ENCODE measurements around the gene TBP.

Gene TBP

DNA sequence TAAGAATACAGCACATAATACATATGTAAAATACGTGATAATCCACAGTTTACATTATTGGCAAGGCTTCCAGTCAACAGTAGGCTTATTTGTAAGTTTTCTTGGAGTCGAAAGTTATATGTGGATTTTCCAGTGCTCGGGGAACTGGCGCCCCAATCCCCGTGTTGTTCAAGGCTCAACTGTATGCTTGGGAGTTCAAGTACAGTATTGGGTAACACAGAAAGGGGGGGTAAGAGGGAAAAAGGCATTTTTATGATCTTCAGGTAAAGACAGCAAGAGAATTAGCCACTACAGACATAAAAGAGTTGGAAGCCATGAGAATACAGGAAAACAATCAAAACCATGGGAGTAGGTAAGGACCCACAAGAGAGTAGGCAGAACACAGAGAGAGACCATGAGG, 17.5 kb upstream of the TBP start:
- DNase-seq: no peak

DNA sequence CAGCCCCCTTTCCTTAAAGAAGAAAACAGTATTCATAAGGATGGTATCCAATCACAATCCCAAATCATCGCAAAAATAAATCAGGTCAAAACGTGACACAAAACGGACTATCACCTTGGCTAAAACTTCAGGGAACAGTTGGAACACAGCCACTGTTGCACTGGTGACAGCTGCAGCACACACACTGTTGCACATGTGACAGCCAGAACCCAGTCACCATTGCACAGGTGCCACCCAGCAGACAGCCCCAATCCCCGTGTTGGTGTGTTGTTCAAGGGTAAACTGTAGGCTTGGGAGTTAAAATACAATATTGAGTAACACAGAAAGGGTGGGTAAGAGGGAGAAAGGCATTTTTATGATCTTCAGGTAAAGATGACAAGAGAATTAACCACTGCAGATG, 16.8 kb upstream of the TBP start:
- no peak for DNase-seq

DNA sequence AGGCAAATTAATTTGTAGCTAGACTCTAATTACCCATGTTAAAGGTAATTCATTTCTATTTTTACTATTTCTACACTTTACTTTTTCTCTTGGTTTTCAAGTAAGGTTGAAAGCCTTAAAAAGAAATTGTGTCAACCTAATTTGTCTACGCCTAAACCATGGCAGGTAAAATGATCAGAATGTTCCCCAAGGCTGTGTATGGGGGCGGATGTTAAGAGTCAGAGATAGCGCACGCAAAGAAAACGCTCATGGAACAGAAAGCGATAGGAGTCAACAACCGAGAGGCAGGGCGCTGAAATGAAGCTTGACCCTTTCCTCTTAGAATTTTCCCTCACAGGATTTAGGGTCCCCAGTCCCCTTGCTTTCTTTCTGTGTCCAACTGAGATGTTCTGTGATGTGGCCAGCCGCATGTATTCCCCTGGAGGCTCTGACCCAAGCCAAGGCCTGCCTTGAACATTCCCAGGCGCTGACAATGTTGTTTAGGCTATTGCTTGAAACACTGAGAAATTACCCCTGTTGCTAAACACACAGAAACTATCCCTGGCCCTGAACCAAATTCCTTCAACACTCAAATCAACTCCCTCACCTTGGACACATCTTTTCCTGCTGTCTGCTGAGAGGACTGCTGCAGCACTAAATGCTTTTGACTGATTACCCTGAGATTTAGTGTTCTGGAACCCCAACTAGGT, 12.0 kb upstream of the TBP start:
- no peak for DNase-seq

DNA sequence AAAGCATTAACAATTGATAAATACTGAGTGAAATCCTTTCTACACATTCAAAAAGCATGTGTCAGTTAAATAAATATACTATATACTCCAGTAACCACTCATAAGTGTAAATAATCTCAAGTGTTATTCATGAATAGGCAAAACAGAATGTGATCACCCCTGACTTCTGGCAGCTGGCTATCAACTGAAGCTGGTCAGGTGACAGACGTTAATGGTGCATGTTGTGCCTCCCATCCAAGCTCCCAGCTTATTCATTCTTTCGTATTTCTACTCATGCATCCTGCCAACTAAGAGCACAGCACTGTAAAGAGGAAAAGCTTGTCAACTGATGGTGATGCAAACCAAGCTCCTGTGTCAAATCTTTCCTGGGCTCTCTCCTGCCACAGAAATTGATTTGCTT, 8.8 kb upstream of the TBP start:
- no peak for DNase-seq

DNA sequence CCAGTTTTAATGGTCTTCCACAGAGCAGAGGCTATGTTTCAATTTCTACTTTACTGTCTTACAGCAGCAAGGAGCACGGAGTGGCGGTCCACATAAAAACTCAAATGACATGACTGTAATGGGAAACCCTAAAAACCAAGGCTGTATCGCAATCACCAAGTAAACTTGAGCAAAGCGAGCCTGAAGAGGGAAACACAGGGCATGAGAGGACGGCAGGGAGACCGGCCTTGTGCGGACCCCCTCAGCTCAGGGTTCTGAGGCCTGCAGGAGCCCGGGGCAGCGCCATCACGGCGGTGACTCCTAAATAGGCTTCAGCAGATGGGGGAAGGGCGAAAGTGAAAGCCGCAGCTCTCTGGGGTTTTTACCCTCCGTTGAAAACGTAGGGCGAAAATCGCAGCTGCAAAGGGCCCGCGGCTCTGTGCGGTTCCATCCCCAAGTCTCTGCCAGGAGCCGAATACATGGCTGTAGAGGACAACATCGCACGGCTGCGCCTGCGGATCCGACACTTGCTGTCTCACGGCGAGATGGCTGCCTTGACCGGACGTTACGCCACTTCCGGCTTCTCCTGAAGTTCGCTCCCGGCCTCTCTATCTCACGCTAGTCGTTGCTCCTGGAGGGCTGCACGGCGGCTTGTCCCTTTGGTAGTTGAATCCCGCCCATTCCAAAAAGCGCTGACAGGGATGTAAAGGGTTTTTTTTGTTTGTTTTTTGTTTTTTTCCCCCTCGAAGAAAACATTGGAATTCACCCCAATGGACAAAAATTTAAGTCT, 1.2 kb upstream of the TBP start, which contains the start of gene PSMB1:
TSS of gene PSMB1 (minus strand) at position 543 of the 769 bp plus-strand sequence. CDS start at position 478, 65 bp downstream.
- peak; percentile 94 for DNase-seq

DNA sequence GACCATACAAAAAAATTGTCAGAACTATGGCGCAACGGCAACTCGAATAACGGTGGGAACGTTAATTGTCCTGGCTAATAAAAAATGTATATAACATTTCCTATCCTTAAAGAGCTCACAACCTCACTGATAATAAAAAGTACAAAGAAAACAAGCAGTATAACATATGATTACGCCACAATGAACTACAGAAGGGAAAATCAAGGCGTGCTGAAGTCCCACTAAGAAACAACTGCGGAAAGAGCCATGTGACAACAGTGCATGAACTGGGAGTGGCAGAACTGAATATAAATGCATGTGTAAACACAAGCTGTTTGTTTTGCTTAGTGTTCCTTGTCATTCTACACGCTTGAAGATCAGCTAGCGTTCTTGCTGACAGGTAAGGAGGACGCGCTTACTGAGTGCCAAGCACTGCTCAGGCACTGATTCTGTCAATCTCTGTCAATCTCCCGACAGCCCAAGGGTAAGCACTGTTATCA, 596 bp upstream of the TBP start:
- DNase-seq: peak; percentile 76 to 81

DNA sequence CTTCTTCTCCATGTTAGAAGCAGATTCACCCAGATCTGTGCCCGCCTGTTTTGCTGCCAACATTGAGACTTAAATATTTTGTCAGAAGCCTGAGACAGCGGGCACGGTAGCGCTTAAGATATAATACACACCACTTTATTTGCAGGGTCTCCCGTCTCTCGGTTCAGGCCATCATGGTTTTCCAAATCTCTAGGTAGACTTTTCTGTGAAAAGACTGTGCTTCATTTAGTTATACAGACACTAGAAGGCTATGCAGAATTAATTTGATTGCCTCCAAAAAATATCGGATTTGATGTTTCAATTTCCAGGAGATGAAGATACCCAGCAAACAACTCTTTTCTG, 598 bp downstream of the TBP start:
- DNase-seq: no peak

DNA sequence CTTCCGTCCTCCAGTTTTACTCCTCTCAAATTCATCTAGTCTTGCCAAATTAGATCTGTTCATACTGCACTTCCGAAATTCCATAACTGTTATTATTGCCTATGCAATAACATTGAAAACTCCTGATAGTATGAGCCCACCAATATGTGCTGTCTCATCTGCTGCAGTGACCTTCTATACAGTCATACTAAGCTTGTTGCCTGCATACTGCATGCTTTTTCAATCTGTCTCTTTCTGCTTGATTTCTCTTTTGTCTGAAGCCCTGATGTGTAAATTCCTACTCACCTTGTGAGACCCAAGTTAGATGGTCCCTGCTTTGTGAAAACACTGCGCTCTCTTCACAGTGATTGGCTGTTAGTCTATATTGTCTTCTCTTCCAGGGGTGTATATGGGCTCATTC, 1.1 kb downstream of the TBP start:
- DNase-seq: no peak

DNA sequence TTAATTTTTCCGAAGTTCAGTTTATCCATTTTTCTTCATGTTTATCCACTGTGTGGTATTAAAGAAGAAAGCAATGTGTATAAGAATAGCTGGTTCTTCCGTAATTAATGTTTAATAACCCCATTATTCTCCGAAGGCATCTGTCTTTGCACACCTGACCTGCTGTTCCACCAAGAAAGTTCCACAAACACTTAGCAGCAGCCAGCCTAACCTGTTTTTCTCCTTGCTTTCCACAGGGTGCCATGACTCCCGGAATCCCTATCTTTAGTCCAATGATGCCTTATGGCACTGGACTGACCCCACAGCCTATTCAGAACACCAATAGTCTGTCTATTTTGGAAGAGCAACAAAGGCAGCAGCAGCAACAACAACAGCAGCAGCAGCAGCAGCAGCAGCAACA, 7.4 kb downstream of the TBP start:
- no peak for DNase-seq

DNA sequence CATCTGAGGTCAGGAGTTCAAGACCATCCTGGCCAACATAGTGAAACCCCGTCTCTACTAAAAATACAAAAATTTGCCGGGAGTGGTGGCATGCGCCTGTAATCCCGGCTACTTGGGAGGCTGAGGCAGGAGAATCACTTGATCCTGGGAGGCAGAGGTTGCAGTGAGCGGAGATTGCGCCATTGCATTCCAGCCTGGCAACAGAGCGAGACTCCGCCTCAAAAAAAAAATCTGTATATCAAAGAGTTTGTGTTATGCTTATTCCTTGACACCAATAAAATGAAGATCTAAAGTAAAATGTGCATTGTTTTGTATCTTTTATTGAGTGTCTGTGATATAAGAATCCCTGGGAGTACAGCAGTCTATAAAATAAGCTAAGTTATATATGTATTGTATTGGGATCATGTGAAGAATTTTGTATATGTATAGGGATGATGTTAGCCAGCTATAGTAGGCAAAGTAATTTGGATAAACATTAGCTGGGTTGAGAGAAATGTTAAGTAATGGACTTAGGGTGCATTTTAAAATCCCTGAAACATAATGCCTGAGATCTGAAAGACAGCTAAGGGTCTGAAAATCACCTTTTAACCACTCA, 10.9 kb downstream of the TBP start:
- no peak for DNase-seq

DNA sequence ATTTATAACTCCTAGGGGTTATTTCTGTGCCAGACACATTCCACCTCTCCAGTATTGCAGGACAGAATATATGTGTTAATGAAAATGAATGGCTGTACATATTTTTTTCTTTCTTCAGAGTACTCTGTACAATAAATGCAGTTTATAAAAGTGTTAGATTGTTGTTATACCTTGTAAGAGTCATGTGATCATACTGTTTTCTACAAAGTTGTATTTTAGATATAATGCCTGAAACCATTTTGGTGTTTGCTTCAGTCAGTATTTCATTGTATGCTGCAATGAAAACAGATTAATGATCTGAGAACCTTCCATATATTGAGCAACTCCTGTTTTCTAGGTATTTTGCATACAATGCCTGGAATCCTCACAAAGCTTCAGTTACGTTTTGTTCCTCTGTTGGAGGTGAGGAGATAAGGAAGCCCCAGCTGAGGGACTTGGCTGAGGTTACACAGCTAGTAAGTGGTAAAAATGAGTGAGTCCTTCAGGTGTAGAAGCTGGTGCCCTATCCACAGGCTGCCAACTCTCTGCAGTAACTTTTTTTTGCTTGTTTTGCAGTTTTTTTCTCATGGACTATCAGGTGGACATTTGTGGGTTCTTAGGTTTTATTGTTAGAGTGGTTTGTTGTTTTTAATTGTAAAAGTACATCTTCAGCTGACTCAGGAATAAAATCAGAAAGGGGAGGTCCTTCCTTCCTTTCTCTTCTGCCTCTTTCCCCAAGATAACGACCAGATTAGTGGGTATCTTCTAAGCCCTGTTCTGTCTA, 18.7 kb downstream of the TBP start:
- no peak for DNase-seq

DNA sequence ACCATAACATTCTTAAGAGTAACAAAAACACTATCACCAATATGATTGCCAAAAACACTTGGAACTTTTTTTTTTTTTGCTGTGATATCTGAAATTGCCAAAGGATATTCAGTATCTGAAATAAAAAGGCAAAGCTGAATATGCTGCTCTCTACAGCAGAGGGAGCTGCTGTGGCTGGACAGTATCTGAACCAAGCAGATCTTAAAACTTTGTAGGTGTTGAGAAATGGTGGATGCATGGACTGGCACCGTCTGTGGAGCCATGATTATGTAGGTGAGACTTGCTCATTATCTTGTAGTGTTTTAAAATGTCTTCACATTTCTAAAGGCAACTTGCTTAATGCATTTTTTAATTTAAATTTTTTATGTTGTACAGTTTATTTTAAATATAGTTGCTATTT, 21.1 kb downstream of the TBP start:
- peak in 1 of 2 experiments; percentile 47 for DNase-seq

DNA sequence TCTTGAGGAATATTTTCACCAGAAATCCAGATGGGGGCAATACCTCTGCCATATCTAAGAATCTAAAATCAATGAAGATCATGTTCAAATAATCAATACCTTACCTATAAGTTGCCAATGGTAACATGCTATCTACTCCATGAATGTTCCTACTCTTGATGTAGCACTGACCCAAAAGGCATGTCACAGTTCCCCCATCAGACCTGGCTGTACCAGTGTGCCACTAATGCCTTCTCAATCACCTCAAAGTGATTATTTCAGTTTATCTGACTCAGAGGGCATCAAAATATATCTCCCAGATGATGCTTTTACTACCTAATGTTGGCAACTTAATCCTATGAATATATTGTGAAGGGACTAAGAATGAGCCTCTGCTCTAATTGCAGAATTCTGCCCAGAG, 24.7 kb downstream of the TBP start:
- no peak for DNase-seq

DNA sequence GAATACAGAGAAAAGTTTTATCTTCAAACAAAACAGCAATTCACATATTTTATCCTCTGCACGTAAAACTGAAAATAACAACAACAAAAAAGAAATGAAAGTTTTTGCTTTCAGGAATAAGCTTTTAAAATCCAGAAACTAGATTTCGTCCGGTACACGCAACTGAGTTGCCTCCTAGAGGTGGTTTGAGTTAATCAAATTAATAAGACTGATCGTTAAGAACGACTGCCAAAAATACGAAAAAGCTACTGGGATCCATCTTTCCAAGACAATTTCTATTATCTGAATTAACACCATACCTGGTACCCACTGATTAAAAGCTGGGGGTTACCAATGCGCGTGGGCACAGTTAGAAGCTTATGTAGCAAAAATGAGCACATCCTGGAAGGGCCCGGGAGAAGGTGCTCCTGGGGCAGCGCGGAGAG, 29.6 kb downstream of the TBP start:
- peak in 1 of 2 experiments; percentile 29 for DNase-seq

DNA sequence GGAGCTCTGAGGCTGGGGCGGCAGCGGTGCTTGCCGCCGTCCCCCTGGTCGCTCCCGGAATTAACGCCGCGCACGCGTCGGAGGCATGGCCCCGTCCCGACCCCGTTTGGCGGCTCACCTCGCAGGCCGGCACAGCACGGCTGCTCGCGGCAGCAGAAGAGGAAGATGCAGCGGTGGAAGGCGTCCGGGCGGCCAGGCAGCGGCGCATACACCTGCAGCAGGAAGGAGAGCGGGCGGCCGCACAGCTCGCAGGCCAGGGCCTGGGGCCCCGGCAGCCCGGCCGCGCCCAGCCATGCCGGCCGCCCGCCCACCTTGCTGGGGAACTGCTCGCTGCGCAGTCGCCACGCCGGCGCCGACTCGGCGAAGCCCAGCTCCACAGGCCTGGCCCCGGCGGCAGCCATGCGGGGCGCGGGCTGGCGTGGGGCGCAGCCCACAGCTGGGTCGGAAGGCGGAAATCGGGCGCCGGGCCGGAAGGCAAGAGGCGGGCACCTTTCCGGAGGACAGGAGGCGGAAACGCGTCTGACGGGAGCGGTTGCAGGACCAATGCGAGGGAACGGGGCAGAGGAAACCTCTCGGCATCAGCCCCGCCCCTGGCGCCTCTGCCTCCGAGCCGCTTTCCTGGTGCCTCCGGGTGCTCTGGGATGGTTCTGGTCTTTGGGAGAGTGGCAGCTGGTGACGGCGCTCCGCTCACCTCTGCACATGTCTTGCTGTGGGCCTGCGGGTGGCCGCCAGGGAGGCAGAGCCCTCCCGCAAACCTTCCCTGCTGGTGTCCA, 30.2 kb downstream of the TBP start, which contains the start of gene PDCD2:
TSS of gene PDCD2 (minus strand) at position 457 of the 773 bp plus-strand sequence. CDS start at position 401, 56 bp downstream.
- peak; percentile 96 to 98 for DNase-seq

DNA sequence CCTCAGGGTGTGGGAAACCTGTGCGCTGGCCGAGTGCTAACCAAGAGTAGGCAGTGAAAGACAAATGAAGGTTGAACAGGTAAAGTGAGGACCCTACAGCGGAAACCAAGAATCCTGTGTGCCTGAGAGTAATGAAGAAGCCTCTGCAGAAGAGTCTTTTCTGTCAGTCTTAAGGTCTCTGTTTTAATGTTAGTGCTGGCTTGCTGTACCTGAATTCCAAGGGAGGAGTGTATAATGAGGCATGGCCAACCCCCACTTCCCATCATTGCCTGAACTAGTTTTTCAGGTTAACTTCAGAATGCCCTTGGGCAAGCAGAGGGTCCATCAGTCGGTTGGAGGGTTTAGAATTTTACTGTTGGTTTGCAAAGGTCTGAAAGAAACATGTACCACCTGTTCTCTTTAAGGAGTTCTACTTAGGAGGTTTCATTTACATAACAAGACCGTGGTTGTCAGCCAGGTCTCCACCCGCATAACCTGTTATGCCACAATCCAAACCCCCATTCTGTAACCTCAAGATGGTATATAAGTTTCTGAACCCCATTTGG, 30.9 kb downstream of the TBP start:
- DNase-seq: no peak

DNA sequence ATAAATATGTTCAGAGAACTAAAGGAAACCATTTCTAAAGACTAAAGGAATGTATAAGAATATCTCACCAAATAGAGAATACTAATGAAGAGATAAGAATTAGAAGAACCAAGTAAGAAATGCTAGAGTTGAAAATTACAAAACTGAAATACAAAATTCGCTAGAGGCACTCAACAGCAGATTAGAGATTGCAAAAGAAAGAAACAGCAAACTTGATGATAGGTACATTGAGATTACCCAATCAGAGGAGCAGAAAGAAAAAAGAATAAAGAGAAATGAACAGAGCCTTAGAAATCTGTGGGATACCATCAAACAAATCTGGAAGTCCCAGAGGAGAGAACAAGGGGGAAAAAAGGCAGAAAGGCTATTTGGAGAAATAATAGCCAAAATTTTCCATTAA, 36.6 kb downstream of the TBP start:
- DNase-seq: no peak

DNA sequence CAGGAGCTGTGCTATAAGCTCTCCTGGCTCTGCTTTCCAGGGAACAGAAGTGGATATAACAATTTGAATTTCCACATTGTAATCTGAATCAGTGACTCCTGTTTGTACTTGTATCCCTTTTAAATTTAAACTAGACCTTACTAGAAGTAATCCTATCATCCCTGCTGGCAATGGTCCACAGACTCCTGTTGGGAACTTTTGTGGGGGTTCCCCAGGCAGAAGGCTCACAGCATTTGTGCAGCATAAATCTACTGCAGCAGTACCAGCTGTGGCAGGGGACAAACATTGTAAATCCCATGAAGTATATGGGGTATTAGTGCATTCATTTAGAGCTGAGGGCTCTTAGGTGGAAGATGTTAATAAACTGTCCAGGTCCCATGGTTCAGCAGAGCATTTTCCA, 42.3 kb downstream of the TBP start:
- DNase-seq: no peak

DNA sequence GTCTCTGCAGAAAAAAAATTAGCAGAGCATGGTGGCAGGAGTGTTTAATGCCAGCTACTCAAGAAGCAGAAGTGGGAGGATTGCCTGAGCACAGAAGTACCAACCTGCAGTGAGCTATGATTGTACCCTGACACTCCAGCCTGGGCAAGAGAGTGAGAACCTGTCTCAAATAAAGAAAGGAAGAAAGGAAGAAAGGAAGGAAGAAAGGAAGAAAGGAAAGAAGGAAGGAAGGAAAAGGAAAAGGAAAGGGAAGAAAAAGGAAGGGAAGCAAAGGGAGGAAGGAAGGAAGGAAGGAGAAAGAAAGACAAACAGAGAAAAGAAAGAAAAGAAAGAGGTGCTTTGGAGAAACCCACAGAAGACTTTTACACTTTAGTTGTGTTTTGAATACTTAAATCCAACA, 43.1 kb downstream of the TBP start:
- no peak for DNase-seq

DNA sequence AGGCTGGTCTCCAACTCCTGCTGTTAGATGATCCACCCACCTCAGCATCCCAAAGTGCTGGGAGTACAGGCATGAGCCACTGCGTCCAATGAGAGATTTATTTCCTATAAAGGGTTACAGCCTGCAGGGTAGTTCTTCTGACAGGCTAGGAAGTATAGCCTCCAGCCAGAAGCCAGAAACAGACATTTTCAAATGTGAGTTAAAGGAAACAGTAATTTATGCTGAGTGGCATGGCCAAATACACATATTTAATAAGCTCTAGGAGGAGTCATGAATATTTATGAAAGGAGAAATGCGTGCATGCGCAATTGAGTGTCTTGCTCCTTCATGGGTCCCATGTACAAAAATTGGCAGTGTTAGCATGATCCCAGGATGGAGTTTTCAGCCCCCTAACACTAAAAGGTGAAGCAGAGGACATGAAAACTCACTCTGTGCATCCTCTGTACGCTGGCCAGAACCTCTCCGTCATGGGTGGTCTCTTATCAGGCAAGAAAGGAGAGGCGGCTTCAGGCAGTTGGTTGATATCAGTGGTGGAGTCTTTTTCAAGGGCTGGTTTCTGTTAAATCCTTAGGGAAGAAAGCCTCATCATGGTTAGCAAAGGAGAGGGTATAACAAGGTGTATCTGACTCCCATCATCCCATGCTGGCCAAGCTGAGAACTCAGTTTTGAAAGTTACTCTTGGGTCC, 51.5 kb downstream of the TBP start:
- no peak for DNase-seq

DNA sequence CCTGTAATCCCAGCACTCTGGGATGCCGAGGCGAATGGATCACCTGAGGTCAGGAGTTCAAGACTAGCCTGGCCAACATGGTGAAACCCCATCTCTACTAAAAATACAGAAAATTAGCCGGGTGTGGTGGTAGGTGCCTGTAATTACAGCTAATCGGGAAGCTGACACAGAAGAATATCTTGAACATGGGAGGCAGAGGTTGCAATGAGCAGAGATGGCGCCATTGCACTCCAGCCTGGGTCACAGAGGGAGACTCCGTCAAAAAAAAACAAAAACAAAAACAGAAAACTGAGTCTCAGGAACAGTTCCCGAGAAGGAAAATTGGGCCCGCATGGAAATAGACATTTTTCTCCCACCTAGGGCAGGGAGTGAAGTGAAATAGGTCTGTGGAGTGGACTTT, 55.1 kb downstream of the TBP start:
- peak in 1 of 2 experiments; percentile 3 for DNase-seq

Data from Kasumi-1 (cell line).